ENCODE measurements around the gene TSSK1B.
"Not testable (repeated sequence)": the region's sequence is repeated elsewhere in the genome, so short reads cannot be mapped to it uniquely, and the experiment has no call there.

Gene TSSK1B, protein sequence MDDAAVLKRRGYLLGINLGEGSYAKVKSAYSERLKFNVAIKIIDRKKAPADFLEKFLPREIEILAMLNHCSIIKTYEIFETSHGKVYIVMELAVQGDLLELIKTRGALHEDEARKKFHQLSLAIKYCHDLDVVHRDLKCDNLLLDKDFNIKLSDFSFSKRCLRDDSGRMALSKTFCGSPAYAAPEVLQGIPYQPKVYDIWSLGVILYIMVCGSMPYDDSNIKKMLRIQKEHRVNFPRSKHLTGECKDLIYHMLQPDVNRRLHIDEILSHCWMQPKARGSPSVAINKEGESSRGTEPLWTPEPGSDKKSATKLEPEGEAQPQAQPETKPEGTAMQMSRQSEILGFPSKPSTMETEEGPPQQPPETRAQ

DNA sequence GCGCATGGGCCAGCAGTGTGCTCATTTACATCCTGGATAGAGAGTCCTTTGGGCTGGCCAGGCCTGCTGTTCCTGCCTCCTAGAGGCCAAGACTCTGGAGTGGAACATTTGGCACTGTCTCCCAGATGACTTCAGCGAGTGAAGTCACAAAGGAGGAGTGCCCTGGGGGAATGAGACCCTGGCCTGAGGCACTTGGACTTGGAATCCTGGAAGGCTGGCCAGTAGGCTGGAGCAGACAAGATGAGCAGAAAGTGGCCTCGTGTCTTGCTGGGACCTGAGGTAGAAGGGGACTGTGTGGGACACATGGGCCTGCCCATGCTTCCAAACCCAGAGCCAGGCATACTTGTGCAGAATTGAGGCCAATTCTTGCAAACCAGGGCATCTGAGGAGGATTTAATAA, at the start of gene TSSK1B:
TSS of gene TSSK1B (minus strand) at position 101 of the 400 bp plus-strand sequence. CDS start 150 bp downstream, outside the sequence.
- Mint-ChIP-seq H3K9me3 (no peaks in the 10 kb centered on the region), H3K27ac (no peak within 1 kb of the TSS), H3K36me3 (no peaks in the 10 kb centered on the region), H3K27me3 (no peaks in the 10 kb centered on the region), H3K4me3 (no peak within 1 kb of the TSS), H3K4me1 (no peaks in the 10 kb centered on the region)

DNA sequence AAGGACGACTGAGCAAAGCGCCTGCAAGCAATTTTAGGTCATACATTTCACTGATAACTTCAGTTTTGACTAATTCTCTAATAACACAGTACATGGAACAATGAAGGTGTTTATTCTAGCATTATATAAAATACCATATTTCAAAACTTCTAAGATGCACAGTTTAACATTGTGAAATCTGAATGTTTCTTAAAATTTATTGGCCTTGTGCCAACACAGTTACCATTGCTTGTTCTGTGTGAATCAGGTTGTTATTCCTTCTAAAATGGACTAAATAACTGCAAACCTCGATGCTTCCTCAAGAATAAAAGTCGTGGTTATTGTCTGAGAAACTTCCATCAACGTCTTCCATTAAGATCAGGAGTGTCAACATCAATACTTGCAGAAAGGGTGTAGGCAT, 45.5 kb upstream of the TSSK1B start:
- Mint-ChIP-seq H3K4me1 (no peaks in the 10 kb centered on the region), H3K27ac (no peak overlapping the region), H3K9me3 (no peaks in the 10 kb centered on the region), H3K27me3 (peaks cover 25% of the 10 kb centered on the region), H3K4me3 (no peak overlapping the region), H3K36me3 (no peaks in the 10 kb centered on the region)

DNA sequence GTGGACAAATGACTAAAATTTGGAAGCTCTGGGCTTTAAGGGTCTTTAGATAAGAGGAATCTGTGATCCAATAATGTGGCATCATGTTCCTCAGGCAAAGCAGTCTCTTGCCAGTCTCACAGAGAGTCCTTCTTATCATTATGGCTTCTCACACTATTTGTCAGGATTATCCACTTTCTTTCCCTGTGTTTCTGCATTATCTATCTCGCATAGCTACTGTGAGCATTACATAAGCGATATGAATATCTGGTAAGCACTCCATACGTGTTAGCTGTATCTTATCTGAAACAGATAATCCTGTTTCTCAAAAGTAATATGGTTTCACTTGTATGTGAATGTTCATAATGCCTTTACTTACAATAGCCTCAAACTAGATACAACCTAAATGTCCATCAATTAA, 43.9 kb upstream of the TSSK1B start:
- no peaks in the 10 kb centered on the region for H3K36me3 Mint-ChIP-seq
- no peaks in the 10 kb centered on the region for H3K4me1 Mint-ChIP-seq
- H3K27ac Mint-ChIP-seq = no peak overlapping the region
- H3K27me3 Mint-ChIP-seq = peaks cover 30% of the 10 kb centered on the region
- H3K9me3 Mint-ChIP-seq = no peaks in the 10 kb centered on the region
- no peak overlapping the region for H3K4me3 Mint-ChIP-seq

DNA sequence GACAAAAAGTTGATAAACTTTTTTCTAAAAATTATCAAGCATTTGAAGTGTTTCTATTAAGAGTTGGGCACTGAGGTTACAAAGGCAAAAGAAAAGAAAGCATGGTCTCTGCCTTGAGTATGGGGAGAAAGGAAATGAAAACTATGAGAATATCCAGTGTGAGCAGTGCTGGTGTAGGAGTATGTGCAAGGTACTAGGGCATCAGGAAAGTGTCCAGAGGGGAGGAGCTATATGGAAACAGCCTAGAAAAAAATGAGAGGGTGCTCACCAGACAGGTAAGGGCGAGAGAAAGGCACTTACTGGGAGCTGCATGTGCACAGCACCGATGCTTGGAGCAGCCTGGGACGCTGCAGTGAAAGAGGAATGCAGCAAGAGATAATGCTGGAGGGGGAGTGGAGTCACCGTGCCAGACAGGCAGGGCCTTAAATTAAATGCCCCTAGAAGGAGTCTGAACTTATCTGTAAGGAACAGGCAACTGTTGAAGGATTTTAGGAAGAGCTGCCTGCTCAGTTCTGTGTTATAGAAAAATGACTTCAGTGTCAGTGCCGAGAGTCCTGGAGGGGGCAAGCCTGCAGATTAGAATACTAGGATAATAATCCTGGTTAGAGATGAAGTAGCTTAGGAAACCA, 39.4 kb upstream of the TSSK1B start:
- Mint-ChIP-seq H3K27ac (no peak overlapping the region), H3K36me3 (no peaks in the 10 kb centered on the region), H3K9me3 (peaks cover 5% of the 10 kb centered on the region), H3K4me3 (no peak overlapping the region), H3K27me3 (peaks cover 25% of the 10 kb centered on the region), H3K4me1 (no peaks in the 10 kb centered on the region)

DNA sequence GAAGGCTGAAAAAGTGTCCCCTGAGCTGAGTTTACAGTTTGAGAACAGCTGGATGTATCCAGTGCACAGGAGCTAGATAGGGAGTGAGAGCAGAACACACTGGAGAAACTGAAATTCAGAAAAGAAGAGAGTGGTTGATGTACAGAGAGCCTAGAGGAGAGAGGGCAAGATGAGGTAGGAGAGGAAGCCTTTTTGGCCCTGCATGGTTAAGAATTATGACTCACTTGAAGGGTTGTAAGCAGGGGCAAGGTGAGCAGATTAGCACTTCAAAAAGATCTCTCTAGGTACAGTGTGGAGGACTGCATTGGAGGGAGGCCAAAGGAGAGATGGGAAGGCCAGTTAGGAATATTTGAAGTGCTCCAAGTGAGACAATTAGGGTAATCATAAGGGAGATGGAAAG, 28.2 kb upstream of the TSSK1B start:
- Mint-ChIP-seq H3K36me3 (no peaks in the 10 kb centered on the region), H3K4me1 (no peaks in the 10 kb centered on the region), H3K9me3 (no peaks in the 10 kb centered on the region), H3K27ac (no peak overlapping the region), H3K4me3 (no peak overlapping the region), H3K27me3 (no peaks in the 10 kb centered on the region)

DNA sequence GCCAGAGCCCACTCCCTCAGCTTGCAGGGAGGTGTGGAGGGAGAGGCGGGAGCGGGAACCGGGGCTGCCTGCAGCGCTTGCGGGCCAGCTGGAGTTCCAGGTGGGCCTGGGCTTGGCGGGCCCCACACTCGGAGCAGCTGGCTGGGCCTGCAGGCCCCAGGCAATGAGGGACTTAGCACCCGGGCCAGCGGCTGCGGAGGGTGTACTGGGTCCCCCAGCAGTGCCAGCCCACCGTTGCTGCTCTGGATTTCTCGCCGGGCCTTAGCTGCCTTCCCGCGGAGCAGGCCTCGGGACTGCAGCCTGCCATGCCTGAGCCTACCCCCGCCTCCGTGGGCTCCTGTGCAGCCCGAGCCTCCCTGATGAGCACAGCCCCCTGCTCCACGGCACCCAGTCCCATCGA, 22.3 kb upstream of the TSSK1B start:
- not testable (repeated sequence) for H3K4me1 Mint-ChIP-seq, H3K27ac Mint-ChIP-seq, H3K9me3 Mint-ChIP-seq, H3K27me3 Mint-ChIP-seq, H3K4me3 Mint-ChIP-seq, H3K36me3 Mint-ChIP-seq

DNA sequence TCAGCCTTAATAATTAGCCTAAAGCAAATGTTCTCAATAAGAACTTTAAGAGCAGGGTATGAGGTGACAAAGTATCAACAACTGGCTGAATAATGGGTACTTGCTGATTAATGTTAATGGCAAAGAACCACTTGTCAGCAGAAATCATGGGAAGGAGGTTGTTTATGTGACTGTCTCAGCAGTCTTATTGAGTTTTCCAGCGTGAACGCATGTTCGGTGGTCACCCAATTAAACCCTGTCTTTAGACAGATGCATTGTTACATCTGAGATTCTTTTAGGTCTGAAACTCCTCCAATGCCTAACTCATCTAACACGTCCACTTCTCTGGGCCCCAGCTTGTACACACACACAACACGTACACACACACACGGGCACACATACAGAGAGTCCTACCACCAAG, 18.2 kb upstream of the TSSK1B start:
- Mint-ChIP-seq H3K4me1 (peaks cover 6% of the 10 kb centered on the region), H3K4me3 (no peak overlapping the region), H3K9me3 (no peaks in the 10 kb centered on the region)

DNA sequence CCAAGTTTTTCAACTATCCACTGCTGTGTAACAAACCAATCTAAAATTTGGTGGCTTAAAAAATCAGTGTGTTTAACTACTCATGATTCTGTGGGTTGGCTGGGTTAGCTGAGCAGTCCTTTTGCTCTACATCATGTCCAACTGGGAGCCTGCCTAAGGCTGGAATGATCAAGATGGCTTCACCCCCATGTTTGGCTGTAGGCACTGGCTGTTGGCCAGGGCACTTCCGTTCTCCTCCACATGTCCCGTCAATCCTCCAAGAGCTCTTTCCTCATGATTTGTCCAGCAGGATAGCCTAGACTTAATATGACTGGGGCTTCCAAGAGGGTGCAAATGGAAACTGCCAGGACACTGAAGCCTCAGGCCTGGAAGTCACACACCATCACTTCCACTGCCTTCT, 17.0 kb upstream of the TSSK1B start:
- no peak overlapping the region for H3K4me3 Mint-ChIP-seq
- H3K27me3 Mint-ChIP-seq = peaks cover 5% of the 10 kb centered on the region
- peaks cover 6% of the 10 kb centered on the region for H3K4me1 Mint-ChIP-seq
- no peak overlapping the region for H3K27ac Mint-ChIP-seq
- H3K36me3 Mint-ChIP-seq = no peaks in the 10 kb centered on the region
- no peaks in the 10 kb centered on the region for H3K9me3 Mint-ChIP-seq

More for the DNA sequence above, 18.2 kb upstream of the TSSK1B start:
- Mint-ChIP-seq H3K27ac (no peak overlapping the region), H3K27me3 (peaks cover 3% of the 10 kb centered on the region), H3K36me3 (no peaks in the 10 kb centered on the region)

DNA sequence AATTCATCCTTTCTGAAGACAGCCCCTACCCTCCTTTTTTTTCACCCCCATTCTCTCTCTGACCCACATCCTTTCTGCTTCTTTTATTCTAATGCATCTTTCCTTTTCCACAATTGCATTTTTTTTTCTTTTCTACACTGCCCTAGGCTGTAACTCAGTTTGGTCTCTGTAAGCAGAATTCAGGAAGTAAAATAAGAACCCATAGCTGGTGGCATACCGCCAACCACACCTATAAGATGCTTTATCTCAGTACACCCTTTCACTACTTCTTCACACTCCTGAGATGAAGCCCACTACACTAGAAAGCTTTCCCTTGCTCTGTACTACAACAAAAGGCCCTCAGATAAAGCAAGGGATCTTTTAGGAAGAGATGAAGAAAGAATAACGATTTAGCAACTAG, 16.1 kb upstream of the TSSK1B start:
- H3K36me3 Mint-ChIP-seq = no peaks in the 10 kb centered on the region
- no peak overlapping the region for H3K27ac Mint-ChIP-seq
- no peak overlapping the region for H3K4me3 Mint-ChIP-seq
- H3K9me3 Mint-ChIP-seq = no peaks in the 10 kb centered on the region
- H3K27me3 Mint-ChIP-seq = peaks cover 9% of the 10 kb centered on the region
- peaks cover 6% of the 10 kb centered on the region for H3K4me1 Mint-ChIP-seq

DNA sequence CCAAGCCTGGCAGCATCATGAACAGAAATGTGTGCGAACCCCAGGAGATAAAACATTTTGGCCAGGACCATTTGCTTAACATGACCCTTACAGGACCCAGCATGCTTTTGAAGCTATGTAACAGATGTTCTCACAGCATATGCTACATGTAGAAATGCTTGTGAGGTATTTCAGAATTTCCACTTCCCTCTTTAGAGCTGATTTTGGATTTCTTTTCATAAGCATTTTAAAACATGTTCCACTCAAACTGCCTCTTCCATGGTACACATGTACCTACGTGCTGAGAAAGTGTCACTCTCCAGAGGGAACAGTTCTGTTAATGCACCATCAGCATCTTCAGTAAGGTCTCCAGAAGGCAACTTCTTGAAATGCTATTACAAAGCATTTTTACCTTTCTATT, 15.7 kb upstream of the TSSK1B start:
- peaks cover 12% of the 10 kb centered on the region for H3K27me3 Mint-ChIP-seq
- H3K9me3 Mint-ChIP-seq = no peaks in the 10 kb centered on the region
- no peaks in the 10 kb centered on the region for H3K36me3 Mint-ChIP-seq
- H3K4me1 Mint-ChIP-seq = peaks cover 6% of the 10 kb centered on the region
- H3K4me3 Mint-ChIP-seq = no peak overlapping the region
- H3K27ac Mint-ChIP-seq = no peak overlapping the region

DNA sequence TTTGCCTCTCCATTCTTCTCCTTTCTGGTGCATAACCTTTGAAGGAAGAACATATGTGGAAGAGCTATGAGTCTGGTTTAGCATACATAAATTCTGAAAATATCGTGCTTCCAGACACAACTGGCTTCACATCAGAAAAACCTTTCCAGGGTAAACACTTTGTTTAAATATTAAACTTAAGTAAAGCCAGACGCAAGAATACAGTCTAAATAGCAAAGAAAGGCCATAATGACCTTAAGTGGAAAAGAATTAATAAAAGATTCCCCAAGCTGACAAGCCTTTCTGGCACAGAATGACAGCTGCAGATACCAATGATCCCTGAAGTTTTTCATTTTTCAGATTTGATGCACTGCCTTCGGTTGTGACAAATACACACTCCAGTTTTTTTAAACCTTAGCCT, 13.5 kb upstream of the TSSK1B start:
- no peaks in the 10 kb centered on the region for H3K9me3 Mint-ChIP-seq
- H3K4me3 Mint-ChIP-seq = no peak overlapping the region
- no peaks in the 10 kb centered on the region for H3K36me3 Mint-ChIP-seq
- H3K4me1 Mint-ChIP-seq = peaks cover 6% of the 10 kb centered on the region
- peaks cover 16% of the 10 kb centered on the region for H3K27me3 Mint-ChIP-seq
- no peak overlapping the region for H3K27ac Mint-ChIP-seq

DNA sequence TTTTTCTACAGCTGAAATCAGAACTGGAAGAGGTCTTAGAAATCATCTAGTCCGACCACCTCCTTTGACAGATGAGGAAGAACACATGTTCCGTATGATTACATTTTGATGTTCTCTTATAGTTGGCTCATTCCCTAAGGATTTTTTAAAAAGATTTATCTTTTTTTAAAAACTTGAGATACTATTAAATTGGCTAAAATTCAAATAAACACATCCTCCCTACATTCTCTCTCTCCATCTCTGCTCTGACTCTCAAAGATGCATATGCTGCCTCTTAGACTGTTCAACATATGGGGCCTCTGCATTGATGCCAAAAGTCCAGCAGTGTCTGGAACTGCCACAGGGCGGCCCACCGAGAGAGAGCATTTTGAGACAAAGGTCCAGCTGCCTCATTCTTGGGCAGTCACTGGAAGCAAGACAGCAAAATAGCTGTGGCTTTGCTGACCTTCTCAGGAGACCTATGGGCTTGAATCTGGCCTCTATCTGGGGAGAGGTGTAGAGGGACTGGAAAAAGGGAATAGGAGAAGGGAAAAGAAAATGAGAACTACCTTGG, 12.8 kb upstream of the TSSK1B start:
- H3K36me3 Mint-ChIP-seq = no peaks in the 10 kb centered on the region
- H3K9me3 Mint-ChIP-seq = no peaks in the 10 kb centered on the region
- H3K27ac Mint-ChIP-seq = no peak overlapping the region
- no peak overlapping the region for H3K4me3 Mint-ChIP-seq
- peaks cover 16% of the 10 kb centered on the region for H3K27me3 Mint-ChIP-seq
- peaks cover 6% of the 10 kb centered on the region for H3K4me1 Mint-ChIP-seq

DNA sequence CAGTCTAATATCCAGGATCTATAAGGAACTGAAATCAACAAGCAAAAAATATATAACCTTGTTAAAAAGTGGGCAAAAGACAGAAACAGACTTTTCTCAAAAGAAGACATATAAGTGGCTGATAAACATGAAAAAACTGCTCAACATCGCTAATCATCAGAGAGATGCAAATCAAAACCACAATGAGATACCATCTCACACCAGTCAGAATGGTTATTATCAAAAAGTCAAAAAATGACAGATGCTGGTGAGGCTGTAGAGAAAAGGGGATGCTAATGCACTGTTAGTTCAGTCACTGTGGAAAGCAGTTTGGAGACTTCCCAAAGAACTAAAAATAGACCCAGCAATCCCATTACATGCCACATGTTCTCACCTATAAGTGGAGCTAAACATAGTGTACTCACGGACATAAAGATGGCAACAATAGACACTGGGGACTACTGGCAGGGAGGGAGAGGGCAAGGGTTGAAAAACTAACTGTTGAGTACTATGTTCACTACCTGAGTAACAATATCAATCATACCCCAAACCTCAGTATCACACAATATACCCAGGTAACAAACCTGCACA, 11.7 kb upstream of the TSSK1B start:
- no peak overlapping the region for H3K27ac Mint-ChIP-seq
- H3K4me3 Mint-ChIP-seq = no peak overlapping the region
- H3K36me3 Mint-ChIP-seq = no peaks in the 10 kb centered on the region
- peaks cover 16% of the 10 kb centered on the region for H3K27me3 Mint-ChIP-seq
- peaks cover 6% of the 10 kb centered on the region for H3K4me1 Mint-ChIP-seq
- H3K9me3 Mint-ChIP-seq = no peaks in the 10 kb centered on the region

DNA sequence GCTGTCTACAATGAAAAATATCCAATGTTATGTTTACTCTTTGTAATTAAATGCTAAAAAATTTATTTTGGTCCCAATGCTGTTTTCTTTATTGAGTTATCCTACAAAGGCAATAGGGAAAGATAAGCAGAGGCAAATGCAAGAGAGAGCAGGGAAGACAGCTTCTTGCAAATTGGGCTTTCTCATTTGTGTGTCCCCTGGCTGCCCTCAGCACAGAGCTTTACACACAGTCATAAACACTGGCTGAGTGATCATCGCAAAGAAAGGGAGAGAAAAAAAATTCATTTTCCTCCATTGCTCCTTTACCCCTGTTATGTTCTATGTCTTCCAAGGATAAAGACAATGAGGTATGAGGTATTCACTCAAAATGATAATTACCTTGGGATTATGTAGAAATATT, 2.3 kb upstream of the TSSK1B start:
- no peak overlapping the region for H3K4me3 Mint-ChIP-seq
- H3K27ac Mint-ChIP-seq = no peak overlapping the region
- no peaks in the 10 kb centered on the region for H3K36me3 Mint-ChIP-seq

DNA sequence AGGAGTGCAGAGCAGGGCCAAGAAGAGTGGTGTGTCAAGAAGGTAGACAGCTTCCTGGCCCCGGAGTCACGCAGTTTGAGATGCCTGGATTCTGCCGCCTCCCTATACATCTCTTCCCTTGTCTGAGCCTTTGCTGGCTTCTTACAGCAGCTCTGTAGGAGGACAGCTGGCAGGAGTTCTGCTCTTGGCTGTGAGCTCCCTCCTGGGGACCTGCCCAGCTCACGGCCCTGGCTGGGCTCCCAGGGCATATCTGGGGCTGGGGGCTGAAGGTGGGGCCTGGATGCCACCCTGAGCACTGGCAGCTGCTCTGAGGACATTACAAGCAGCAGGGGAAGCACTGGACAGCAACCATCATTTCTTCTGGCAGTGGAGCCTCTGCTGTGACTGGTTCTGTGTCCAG, 786 bp upstream of the TSSK1B start:
- H3K36me3 Mint-ChIP-seq = no peaks in the 10 kb centered on the region
- no peaks in the 10 kb centered on the region for H3K9me3 Mint-ChIP-seq
- H3K27me3 Mint-ChIP-seq = peaks cover 3% of the 10 kb centered on the region
- no peaks in the 10 kb centered on the region for H3K4me1 Mint-ChIP-seq
- H3K27ac Mint-ChIP-seq = no peak overlapping the region
- no peak overlapping the region for H3K4me3 Mint-ChIP-seq

More for the DNA sequence above, 2.3 kb upstream of the TSSK1B start:
- Mint-ChIP-seq H3K4me1 (no peaks in the 10 kb centered on the region), H3K27me3 (peaks cover 3% of the 10 kb centered on the region), H3K9me3 (no peaks in the 10 kb centered on the region)
